SK-N-SH (cell line): ENCODE results near the gene THSD4. TPM values are rescaled to one million over a fixed set of nuclear protein-coding genes. Genes with fewer than 3 reads are reported as not detected.

Experiments used
- CTCF ChIA-PET: fragments of 300-600, 350-600 bp; formaldehyde crosslinking; extraction: SDS; loops from one replicate; lab custom pipeline; 2021; lab: Yijun Ruan, JAX
- POLR2A ChIA-PET: fragments of 350-600 bp; sonication (Branson Sonifier 250); formaldehyde crosslinking; extraction: SDS; loops from one replicate; lab custom pipeline; 2020; ENCODE audit warnings: antibody characterized with exemption, inconsistent platforms; lab: Yijun Ruan, JAX
- DNase-seq: peaks from one replicate; pipeline ENCODE4 v3.0.0; 2012
- H2AFZ ChIP-seq: fragments of 200-600 bp; sonication (generic); 2 replicates; pipeline ENCODE4 v1.8.1; 2016; ENCODE audit warnings: antibody characterized with exemption, mild to moderate bottlenecking, low read depth
- H3F3A ChIP-seq: fragments of 200-600 bp; sonication (generic); replicated peaks from 2 replicates; pipeline ENCODE3; 2016; ENCODE audit warnings: antibody characterized with exemption, mild to moderate bottlenecking; ENCODE audit not compliant: insufficient read depth
- H3K27ac ChIP-seq, 2 experiments: fragments of 200-500 bp in 1 of 2; fragments of 200-600 bp in 1 of 2; sonication (Bioruptor generic) in 1 of 2; sonication (generic), shearing (Covaris generic) in 1 of 2; 2 replicates each; pipeline versions ENCODE4 v1.5.1 to v1.6.1; 2014 to 2016; ENCODE audit warnings: low read depth in 2 of 2, inconsistent platforms in 1 of 2, low read length in 1 of 2, mild to moderate bottlenecking in 1 of 2, mixed read lengths in 1 of 2
- H3K27me3 ChIP-seq: fragments of 200-600 bp; sonication (generic), shearing (Covaris generic); 2 replicates; pipeline ENCODE4 v1.6.1; 2016; ENCODE audit warnings: mixed run types; ENCODE audit not compliant: insufficient read depth
- H3K36me3 ChIP-seq, 2 experiments: fragments of 200-500 bp in 1 of 2; fragments of 200-600 bp in 1 of 2; sonication (Bioruptor generic) in 1 of 2; sonication (generic) in 1 of 2; replicated peaks in 1 of 2; 2 replicates each; pipeline versions ENCODE3 to v1.5.1; 2014 to 2016; ENCODE audit warnings: low read length in 1 of 2, mild to moderate bottlenecking in 1 of 2; ENCODE audit not compliant: insufficient read depth in 2 of 2, control insufficient read depth in 1 of 2
- H3K4me1 ChIP-seq, 2 experiments: fragments of 200-500 bp in 1 of 2; fragments of 200-600 bp in 1 of 2; sonication (Bioruptor generic) in 1 of 2; sonication (generic), shearing (Covaris generic) in 1 of 2; 2 replicates each; pipeline versions ENCODE4 v1.5.1 to v1.6.1; 2014 to 2016; ENCODE audit warnings: low read depth in 1 of 2, low read length in 1 of 2, mixed run types in 1 of 2; ENCODE audit not compliant: insufficient read depth in 2 of 2, control insufficient read depth in 1 of 2
- H3K4me2 ChIP-seq: fragments of 200-600 bp; sonication (generic), shearing (Covaris generic); 2 replicates; pipeline ENCODE4 v1.6.1; 2017; ENCODE audit warnings: mixed run types
- H3K4me3 ChIP-seq, 2 experiments: fragments of 200-500 bp in 1 of 2; fragments of 200-600 bp in 1 of 2; sonication (Bioruptor generic) in 1 of 2; sonication (generic), shearing (Covaris generic) in 1 of 2; 2 replicates each; pipeline versions ENCODE4 v1.5.1 to v1.8.1; 2014 to 2016; ENCODE audit warnings: low read depth in 2 of 2, inconsistent platforms in 1 of 2, low read length in 1 of 2, mild to moderate bottlenecking in 1 of 2, mixed read lengths in 1 of 2, moderate library complexity in 1 of 2
- H3K79me2 ChIP-seq: fragments of 200-600 bp; sonication (generic); 2 replicates; pipeline ENCODE4 v1.8.1; 2017; ENCODE audit warnings: mild to moderate bottlenecking; ENCODE audit not compliant: insufficient read depth
- H3K9ac ChIP-seq: fragments of 200-600 bp; sonication (generic); 2 replicates; pipeline ENCODE4 v1.6.1; 2017; ENCODE audit warnings: mixed run types
- H3K9me2 ChIP-seq: fragments of 200-600 bp; sonication (generic); 2 replicates; pipeline ENCODE4 v1.6.1; 2017; ENCODE audit warnings: mixed run types
- H3K9me3 ChIP-seq: fragments of 200-600 bp; sonication (generic); 2 replicates; pipeline ENCODE4 v1.6.1; 2017; ENCODE audit warnings: mixed run types, mild to moderate bottlenecking, moderate library complexity
- H4K20me1 ChIP-seq: fragments of 200-600 bp; sonication (generic); 2 replicates; pipeline ENCODE4 v1.6.1; 2017; ENCODE audit warnings: mild to moderate bottlenecking, mixed run types; ENCODE audit not compliant: insufficient read depth
- CTCF ChIP-seq: fragments of 200-600 bp; sonication (generic); IDR thresholded peaks from 2 replicates; pipeline ENCODE4 v1.6.1; 2017; ENCODE audit warnings: antibody characterized with exemption, mild to moderate bottlenecking, moderate library complexity
- EZH2phosphoT487 ChIP-seq: fragments of 200-600 bp; sonication (generic); IDR thresholded peaks from 2 replicates; pipeline ENCODE4 v1.6.1; 2017; ENCODE audit warnings: low read depth, mixed run types, mild to moderate bottlenecking, antibody characterized with exemption, moderate library complexity, borderline replicate concordance
- FOSL2 ChIP-seq: IDR thresholded peaks from 2 replicates; pipeline ENCODE4 v1.4.0; 2012; ENCODE audit warnings: low read depth, mild to moderate bottlenecking, moderate library complexity, borderline replicate concordance
- FOXM1 ChIP-seq: IDR thresholded peaks from 2 replicates; pipeline ENCODE4 v1.4.0; 2012; ENCODE audit warnings: low read depth, mild to moderate bottlenecking
- NFIC ChIP-seq: IDR thresholded peaks from 2 replicates; pipeline ENCODE4 v1.4.0; 2012; ENCODE audit warnings: borderline replicate concordance
- POLR2AphosphoS5 ChIP-seq: IDR thresholded peaks from 2 replicates; pipeline ENCODE4 v1.6.1; 2012; ENCODE audit warnings: low read depth, low read length
- RXRA ChIP-seq: IDR thresholded peaks from 2 replicates; pipeline ENCODE4 v1.4.0; 2012; ENCODE audit warnings: low read depth, mild to moderate bottlenecking, borderline replicate concordance
- SIN3A ChIP-seq: IDR thresholded peaks from 2 replicates; pipeline ENCODE4 v1.6.1; 2012; ENCODE audit warnings: low read depth, mild to moderate bottlenecking, low read length, moderate library complexity, borderline replicate concordance
- SMC3 ChIP-seq: IDR thresholded peaks from 2 replicates; pipeline ENCODE4 v1.6.1; 2012; ENCODE audit warnings: low read depth, low read length, improper control_type of control experiment
- TCF12 ChIP-seq: IDR thresholded peaks from 2 replicates; pipeline ENCODE4 v1.4.0; 2012
- USF1 ChIP-seq: IDR thresholded peaks from 2 replicates; pipeline ENCODE4 v1.4.0; 2012; ENCODE audit warnings: low read depth, borderline replicate concordance
- WGBS: methylation state at CpG from one replicate; pipeline ENCODE4 v1.1.6; 2017; ENCODE audit warnings: low lambda C conversion rate; 5-methylcytosine and 5-hydroxymethylcytosine counted together
- polyA plus RNA-seq, 3 experiments: library from polyadenylated mRNA; depleted of rRNA; stranded (reverse); fragments of >200 nt; gene quantifications; 2 replicates each; pipeline ENCODE4 v1.2.3, GENCODE V29; 2012
- TF ChIP-seq, protein P1 (sequence below): IDR thresholded peaks from 2 replicates; pipeline ENCODE4 v1.6.1; 2012; ENCODE audit warnings: mild to moderate bottlenecking, low read depth, low read length, moderate library complexity

The THSD4 gene
- polyA plus RNA-seq, 1 of the 3 experiments (the other 2 are of a cell fraction) = 79.1 TPM

DNA sequence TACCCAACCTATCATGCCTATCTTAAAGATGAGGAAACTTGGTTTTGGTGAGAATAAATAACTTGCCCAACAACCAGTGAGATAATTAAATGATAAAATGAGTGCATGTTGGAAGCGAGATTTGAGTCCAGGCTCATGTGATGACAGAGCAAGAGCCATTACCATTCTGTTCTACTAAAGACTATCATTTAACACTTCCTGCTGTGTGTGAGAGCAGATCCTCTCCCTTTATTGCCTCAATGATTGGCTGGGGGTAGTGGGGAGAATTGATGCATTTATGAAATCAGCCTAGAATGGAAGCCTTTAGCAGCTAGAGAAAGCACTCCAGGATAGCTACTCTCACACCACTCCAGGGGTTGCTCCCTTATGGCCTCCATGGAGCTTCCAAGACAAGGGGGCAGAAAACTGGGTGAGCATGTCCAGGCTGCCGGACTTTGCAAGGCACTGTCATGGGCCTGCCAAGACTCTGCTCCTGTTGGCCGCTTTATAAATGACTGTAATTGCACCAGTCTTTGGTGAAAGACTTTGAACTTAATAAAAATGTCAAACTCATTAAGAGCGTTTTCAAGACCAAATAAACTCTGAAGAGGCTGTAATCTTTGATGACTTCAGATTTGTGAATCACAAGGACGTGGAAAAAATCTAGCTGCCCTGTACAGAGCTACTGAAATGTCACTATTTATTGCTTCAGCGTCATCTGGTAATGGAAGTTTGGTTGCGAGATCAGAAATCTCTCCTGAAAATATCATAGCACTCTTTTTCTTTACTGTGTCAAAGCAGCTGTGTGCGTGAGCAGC is 486.0 kb downstream of the THSD4 start:
- Histone ChIP-seq H3K36me3 (peaks cover 0 to 6% of the 10 kb centered on the region in 2 experiments), H2AFZ (no peak overlapping the region), H3K79me2 (no peaks in the 10 kb centered on the region), H3K27ac (no peak overlapping the region), H3K27me3 (no peaks in the 10 kb centered on the region), H3K4me3 (no peak overlapping the region), H3K9ac (no peak overlapping the region)
- POLR2A ChIA-PET = no interaction called here
- 95% methylated on average over 7 of the region's 8 CpGs for WGBS
- no peak for TF ChIP-seq RXRA
- TF ChIP-seq, all 33 proteins: peak for 0
- DNase-seq = no peak
- no peak overlapping the region for H3K4me2 ChIP-seq
- CTCF ChIA-PET = interaction anchor here (0.5 to 2.3 kb wide), 3 partner anchors 10 to 332 kb away, joined by 3 to 5 read pairs (median 5); no protein-coding TSS in a partner anchor
- H3K9me2 ChIP-seq = no peaks in the 10 kb centered on the region
- H3K4me1 ChIP-seq = peaks cover 0 to 5% of the 10 kb centered on the region in 2 experiments; a peak in 2 of 4 replicates
- H3F3A ChIP-seq = no peaks in the 10 kb centered on the region
- H4K20me1 ChIP-seq = no peaks in the 10 kb centered on the region
- H3K9me3 ChIP-seq = no peaks in the 10 kb centered on the region

- no peak overlapping the region for H3K27ac ChIP-seq
- ChIA-PET POLR2A (no interaction called here), CTCF (interaction anchor here (0.6 kb wide), 1 partner anchor 28 kb away, joined by 3 read pairs; no protein-coding TSS in a partner anchor)
- H3K4me1 ChIP-seq = no peaks in the 10 kb centered on the region; a peak in 1 of 4 replicates
- H3K36me3 ChIP-seq = peaks cover 0 to 6% of the 10 kb centered on the region in 2 experiments
- peaks cover 1% of the 10 kb centered on the region for H3F3A ChIP-seq
- no peaks in the 10 kb centered on the region for H3K9me3 ChIP-seq
- no peaks in the 10 kb centered on the region for H3K9me2 ChIP-seq
- no peak overlapping the region for H3K4me3 ChIP-seq
- no peaks in the 10 kb centered on the region for H3K79me2 ChIP-seq
- WGBS = 46% methylated on average over 7 of the region's 7 CpGs
- H3K4me2 ChIP-seq = no peak overlapping the region
- TF ChIP-seq SMC3 (no peak), SIN3A (no peak), FOSL2 (no peak), USF1 (no peak)
- no peak overlapping the region for H2AFZ ChIP-seq
- H4K20me1 ChIP-seq = no peaks in the 10 kb centered on the region
- no peak overlapping the region for H3K9ac ChIP-seq
- DNase-seq = no peak
- H3K27me3 ChIP-seq = no peaks in the 10 kb centered on the region
Measured at GRCh38 chr15:71603379-71603778, 488.1 kb downstream of the THSD4 start.

DNA sequence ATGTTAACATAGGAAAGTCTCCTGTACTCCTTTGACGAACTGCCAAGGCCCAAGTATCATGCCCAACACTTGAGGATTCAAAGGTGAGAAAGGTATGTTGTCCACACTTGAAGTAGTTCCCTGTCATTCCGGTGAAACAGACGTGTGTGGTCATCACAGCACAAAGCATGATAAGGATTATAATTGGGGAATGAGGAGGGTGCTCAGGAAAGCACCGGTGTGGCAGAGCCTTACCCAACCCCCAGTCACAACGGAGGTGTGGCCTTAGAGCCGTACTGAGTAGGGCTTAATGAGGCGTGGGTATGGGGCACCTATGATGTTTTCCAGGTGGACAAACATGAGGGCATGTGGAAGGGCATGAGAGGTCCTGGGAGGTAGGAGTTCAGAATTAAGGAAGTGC is 492.1 kb downstream of the THSD4 start:
- Histone ChIP-seq H2AFZ (no peak overlapping the region), H3K27me3 (no peaks in the 10 kb centered on the region), H4K20me1 (no peaks in the 10 kb centered on the region), H3K27ac (no peak overlapping the region), H3K9me3 (no peaks in the 10 kb centered on the region), H3K4me3 (no peak overlapping the region), H3K9me2 (no peaks in the 10 kb centered on the region), H3K4me2 (no peak overlapping the region), H3K4me1 (peaks cover 5 to 7% of the 10 kb centered on the region in 2 experiments; a peak in 3 of 4 replicates), H3K9ac (no peak overlapping the region), H3K36me3 (peaks cover 0 to 6% of the 10 kb centered on the region in 2 experiments), H3F3A (peaks cover 4% of the 10 kb centered on the region), H3K79me2 (no peaks in the 10 kb centered on the region)
- no peak for DNase-seq
- POLR2A ChIA-PET = no interaction called here
- CTCF ChIA-PET = interaction anchor here (0.6 kb wide), 1 partner anchor 463 kb away, joined by 3 read pairs; no protein-coding TSS in a partner anchor
- WGBS = 93% methylated on average over 7 of the region's 7 CpGs
- TF ChIP-seq FOSL2 (no peak), TCF12 (no peak), FOXM1 (no peak), POLR2AphosphoS5 (no peak), NFIC (no peak), EZH2phosphoT487 (no peak), CTCF (no peak)
- TF ChIP-seq, protein P1, sequence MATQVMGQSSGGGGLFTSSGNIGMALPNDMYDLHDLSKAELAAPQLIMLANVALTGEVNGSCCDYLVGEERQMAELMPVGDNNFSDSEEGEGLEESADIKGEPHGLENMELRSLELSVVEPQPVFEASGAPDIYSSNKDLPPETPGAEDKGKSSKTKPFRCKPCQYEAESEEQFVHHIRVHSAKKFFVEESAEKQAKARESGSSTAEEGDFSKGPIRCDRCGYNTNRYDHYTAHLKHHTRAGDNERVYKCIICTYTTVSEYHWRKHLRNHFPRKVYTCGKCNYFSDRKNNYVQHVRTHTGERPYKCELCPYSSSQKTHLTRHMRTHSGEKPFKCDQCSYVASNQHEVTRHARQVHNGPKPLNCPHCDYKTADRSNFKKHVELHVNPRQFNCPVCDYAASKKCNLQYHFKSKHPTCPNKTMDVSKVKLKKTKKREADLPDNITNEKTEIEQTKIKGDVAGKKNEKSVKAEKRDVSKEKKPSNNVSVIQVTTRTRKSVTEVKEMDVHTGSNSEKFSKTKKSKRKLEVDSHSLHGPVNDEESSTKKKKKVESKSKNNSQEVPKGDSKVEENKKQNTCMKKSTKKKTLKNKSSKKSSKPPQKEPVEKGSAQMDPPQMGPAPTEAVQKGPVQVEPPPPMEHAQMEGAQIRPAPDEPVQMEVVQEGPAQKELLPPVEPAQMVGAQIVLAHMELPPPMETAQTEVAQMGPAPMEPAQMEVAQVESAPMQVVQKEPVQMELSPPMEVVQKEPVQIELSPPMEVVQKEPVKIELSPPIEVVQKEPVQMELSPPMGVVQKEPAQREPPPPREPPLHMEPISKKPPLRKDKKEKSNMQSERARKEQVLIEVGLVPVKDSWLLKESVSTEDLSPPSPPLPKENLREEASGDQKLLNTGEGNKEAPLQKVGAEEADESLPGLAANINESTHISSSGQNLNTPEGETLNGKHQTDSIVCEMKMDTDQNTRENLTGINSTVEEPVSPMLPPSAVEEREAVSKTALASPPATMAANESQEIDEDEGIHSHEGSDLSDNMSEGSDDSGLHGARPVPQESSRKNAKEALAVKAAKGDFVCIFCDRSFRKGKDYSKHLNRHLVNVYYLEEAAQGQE = no peak
